Stimulated activated CD4-positive, alpha-beta T cell treated with anti-CD3 and anti-CD28 coated beads, Interleukin-12 subunit alpha, Interleukin-12 subunit beta, amount 100 ng/mL, for 4 hours (primary cell): Measurements from ENCODE around the gene ATP11A.
"Not testable (repeated sequence)": the region's sequence is repeated elsewhere in the genome, so short reads cannot be mapped to it uniquely, and the experiment has no call there.

Experiments used
- DNase-seq: peaks from one replicate; pipeline ENCODE4 v3.0.0-alpha.2; 2020

ATP11A gene

GRCh38 chr13:112779856-112780604 is 90.2 kb downstream of the ATP11A start:
- no peak for DNase-seq

GRCh38 chr13:112781287-112781686 is 91.4 kb downstream of the ATP11A start:
- DNase-seq: no peak

GRCh38 chr13:112781881-112782361 is 92.1 kb downstream of the ATP11A start:
- DNase-seq: no peak

DNA sequence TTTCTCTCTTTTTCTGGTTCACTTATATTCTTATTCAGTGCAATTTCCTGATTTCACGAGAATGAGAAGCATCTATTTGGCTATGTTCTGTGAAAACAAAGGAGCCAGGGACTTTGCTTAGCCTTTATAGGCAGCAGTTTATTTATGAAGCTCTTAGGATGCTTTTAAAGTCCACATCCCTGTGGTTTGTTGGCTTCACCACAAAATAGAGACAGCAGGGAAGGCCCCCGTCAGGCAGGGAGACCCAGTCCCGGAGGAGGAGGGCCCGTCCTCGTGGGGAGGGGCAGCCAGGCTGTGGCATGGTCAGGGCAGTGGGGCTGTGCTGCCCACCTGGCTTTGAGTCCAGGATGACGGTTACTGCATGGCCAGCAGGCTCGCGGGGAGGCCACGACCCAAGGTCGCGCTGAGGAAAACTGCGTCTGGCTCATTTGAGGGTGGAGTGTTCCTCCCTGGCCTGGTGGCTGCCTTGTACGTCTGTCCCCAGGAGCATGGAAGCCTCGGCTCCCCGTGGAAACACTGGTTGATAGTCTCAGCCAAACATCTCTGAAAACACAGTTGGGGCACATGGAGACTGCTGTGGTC is 92.7 kb downstream of the ATP11A start:
- no peak for DNase-seq

- no peak for DNase-seq
Measured at GRCh38 chr13:112783135-112783977, 93.5 kb downstream of the ATP11A start.

DNA sequence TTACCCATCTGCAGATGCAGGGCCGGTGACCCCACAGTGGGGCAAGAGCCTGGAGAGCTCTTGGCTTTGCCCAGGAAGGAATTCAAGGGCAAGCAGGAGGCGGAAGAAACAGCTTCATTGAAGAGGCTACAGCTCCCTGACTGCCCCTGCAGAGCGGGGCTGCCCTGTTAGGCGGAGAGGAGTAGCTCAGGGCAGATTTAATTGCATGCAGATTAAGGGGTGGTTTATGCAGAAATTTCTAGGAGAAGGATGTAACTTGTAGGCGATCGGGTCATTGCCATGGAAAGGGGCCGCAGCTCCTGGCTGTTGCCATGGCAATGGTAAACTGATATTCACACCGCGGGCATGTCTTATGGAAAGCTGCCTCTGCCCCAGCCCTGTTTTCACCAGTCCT is 94.1 kb downstream of the ATP11A start:
- DNase-seq: no peak

- DNase-seq: no peak
Measured at GRCh38 chr13:112784811-112785482, 95.1 kb downstream of the ATP11A start.

DNA sequence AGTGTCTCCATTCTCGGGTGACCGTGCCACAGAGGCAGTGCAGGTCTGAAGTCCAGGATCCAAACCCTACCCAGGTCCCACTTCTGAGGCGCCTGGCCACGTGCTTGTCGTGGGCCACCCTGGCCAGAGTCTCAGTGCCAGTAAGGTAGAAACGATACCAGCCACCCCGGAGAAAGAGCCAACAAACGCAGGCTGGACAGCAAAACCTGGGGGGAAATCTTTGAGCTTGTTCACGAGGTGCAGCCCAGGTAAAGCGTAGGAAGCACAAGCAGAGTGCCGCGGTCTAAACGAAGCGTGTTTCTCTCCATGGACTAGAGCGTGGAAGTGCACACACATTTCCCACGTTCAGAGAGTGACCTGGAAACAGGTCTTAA is 95.6 kb downstream of the ATP11A start:
- DNase-seq: no peak

DNA sequence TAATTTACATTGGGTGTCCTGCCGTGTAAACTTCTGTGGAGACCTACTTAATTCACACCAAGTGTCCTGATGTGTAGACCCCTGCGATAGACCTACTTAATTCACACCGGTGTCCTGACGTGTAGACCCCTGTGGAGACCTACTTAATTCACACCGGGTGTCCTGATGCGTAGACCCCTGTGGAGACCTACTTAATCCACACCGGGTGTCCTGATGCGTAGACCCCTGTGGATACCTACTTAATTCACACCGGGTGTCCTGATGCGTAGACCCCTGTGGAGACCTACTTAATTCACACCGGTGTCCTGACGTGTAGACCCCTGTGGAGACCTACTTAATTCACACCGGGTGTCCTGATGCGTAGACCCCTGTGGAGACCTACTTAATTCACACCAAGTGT is 97.0 kb downstream of the ATP11A start:
- not testable (repeated sequence) for DNase-seq

DNA sequence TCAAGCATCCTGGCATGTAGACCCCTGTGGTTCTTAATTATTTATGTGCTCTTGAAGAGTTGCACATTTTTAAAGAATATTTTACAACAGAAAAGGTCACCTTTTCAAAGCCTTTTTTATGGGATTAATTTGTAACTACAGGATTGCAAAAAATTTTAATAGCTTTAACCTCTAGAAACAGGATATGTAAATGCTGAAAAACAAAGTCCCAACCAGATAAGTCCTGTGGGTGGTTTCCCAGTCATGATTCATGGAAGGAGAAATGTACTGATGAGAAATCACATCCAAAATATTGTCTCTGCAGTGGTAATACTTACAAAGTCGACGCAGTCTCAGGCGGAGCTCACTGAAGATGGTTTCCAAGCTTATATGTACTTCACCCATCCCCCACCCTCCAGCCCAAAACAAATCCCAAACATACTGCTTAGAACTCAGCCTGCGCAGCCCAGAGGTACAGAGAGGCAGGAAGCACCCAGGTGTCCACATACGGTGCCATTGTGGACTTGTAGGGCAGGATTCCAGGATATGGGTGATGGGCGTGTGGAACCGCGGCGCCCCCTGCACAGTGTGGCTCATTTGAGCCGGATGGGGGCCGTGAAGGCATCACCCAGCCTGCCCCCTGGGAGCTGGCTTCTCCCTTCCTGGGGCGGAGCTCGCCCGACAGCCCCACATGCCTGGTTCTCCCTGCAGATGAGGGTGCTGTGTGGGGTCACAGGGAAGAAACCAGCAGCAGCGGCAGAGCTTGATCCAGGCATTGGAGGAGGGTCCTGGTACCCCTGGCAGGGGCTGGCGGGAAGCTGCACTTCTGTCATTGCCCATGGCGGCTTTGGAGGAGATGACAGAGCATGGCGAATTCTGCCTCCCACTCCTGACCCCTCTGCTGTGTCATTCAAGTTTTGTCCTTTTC is 101.2 kb downstream of the ATP11A start:
- DNase-seq: no peak

GRCh38 chr13:112791663-112792440 is 102.0 kb downstream of the ATP11A start:
- DNase-seq: no peak

- no peak for DNase-seq
Measured at GRCh38 chr13:112792511-112792910, 102.7 kb downstream of the ATP11A start.

DNA sequence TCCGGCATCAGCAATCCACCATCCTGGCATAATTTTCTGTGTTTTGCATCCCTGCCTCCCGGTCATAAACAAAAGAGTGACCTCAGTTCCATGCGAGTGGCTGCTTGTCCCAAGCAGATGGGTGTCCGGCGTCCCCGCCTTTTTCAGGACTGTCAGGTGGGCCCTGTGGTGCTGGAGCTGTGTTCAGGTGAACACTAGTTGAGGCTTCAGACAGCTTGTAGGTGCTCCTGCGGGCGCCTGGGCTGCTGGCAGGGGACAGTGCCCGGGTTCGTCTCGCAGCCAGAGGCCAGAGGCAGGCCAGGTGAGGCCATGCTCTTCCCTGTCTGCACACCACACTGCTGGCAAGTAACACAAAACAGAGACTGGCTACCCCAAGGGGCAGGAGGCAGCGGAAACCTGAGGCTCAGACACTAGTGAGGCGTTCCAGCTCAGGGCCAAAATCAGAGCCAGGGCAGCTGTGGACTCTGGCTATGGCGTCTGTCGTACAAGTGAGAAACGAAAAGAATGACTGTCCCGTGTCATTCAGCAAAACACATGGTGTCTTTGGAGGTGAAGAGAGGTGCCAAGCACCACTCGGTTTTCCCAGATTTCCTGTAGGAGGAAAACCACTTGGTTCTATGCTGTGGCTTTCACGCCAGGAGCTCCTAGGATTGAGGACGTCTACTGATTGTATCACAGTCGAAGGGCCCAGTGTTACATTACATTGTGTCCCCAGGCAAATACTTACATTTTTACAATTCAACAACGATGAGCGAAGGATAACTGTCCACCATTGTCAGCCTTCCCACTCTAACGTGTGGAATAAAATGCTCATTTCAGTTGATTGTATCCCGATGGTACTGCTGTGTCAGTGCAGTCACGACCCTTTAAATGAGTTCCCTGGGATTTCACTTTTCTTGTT is 104.0 kb downstream of the ATP11A start:
- no peak for DNase-seq

GRCh38 chr13:112795277-112795676 is 105.4 kb downstream of the ATP11A start:
- DNase-seq: no peak

DNA sequence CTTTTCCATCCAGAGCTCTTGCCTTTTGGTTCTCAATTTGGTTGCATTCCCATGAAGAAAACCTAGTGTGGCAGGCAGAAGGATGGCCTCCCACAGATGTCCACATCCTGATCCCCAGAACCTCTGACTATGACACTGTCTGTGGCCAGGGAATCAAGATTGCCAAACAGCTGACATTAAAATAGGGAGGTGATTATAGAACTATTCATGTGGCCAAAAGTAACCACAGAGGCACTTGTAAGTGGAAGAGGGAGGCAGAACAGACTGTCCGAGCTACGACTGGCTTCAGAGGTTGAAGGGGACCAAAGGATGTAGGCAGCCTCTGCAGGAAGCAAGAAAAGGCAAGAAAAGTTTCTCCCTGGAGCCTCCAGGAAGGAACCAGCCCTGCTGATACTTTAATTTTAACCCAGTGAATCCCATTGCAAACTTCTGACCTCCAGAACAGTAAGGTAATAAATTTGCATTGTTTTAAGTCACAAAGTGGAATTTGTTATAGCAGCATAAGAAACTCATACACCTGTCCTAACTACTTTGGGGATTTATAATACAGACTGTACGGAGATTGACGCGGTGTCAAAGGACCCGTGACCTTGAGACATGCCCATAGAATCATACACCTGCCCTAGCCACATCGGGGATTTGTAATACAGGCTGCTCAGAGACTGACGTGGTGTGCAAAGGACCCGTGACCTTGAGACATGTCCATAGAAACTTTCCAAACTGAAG is 106.5 kb downstream of the ATP11A start:
- DNase-seq: no peak

- DNase-seq: no peak
Measured at GRCh38 chr13:112799394-112799793, 109.6 kb downstream of the ATP11A start.

DNA sequence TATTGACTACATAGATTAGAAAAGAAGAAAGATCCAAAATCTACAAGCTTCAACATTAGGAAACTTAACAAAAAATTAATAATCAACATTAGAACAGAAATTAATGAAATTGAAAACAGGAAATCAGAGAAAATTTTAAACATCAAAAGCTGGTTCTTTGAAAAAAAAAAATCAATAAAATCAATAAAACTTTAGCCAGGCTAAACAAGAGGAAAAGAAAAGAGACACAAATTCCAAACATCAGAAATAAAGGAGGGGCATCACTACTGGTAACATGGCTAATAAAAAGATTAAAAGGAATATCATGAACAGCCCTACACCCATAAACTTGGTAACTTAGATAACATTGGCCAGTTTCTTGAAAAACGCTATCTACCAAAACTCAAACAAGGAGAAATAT is 110.2 kb downstream of the ATP11A start:
- no peak for DNase-seq

DNA sequence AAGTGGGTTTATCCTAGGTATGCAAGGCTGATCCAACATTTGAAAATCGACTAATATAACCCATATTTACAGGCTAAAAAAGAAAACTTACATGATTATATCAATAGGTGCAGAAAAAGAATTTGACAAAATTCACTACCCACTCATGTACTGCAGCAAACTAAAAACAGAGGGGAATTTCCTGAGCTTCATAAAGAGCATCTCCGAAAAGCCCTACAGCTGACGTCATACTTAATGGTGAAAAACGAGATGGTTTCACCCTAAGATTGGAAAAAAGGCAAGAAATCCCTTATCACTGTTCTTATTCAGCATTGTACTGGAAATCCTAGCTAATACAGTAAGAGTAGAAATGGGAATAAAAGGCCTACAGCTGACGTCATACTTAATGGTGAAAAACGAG is 111.0 kb downstream of the ATP11A start:
- not testable (repeated sequence) for DNase-seq

GRCh38 chr13:112802802-112803195 is 113.0 kb downstream of the ATP11A start:
- DNase-seq: no peak
